Measurements from ENCODE around the gene LRRC27. TPM values are rescaled to one million over a fixed set of nuclear protein-coding genes. Genes with fewer than 3 reads are reported as not detected.
"Not testable (repeated sequence)": the region's sequence is repeated elsewhere in the genome, so short reads cannot be mapped to it uniquely, and the experiment has no call there.

The LRRC27 gene
- total RNA-seq, 1 donor from 2014 or later = 10.9 TPM

- DNase-seq = no peak
Measured at GRCh38 chr10:132301371-132302330, 30.3 kb upstream of the LRRC27 start.

GRCh38 chr10:132302421-132303310 lies 29.3 kb upstream of the LRRC27 start:
- no peak for DNase-seq

- no peak for DNase-seq
Measured at GRCh38 chr10:132303361-132304115, 28.5 kb upstream of the LRRC27 start.

GRCh38 chr10:132304756-132305509 lies 27.1 kb upstream of the LRRC27 start:
- DNase-seq = no peak

- DNase-seq = no peak
Measured at GRCh38 chr10:132305654-132306342, 26.2 kb upstream of the LRRC27 start.

- DNase-seq = no peak
Measured at GRCh38 chr10:132306343-132306685, 25.7 kb upstream of the LRRC27 start.

- DNase-seq = peak; percentile 35
Measured at GRCh38 chr10:132306864-132307751, 24.9 kb upstream of the LRRC27 start.

GRCh38 chr10:132307823-132308586 lies 24.0 kb upstream of the LRRC27 start, which contains the start of gene STK32C:
STK32C (minus strand) TSS chr10:132307950; CDS start chr10:132307833, 117 bp downstream.
- peak; percentile 90 for DNase-seq

GRCh38 chr10:132308587-132309470 lies 23.2 kb upstream of the LRRC27 start:
- DNase-seq = no peak

- DNase-seq = no peak
Measured at GRCh38 chr10:132309471-132309865, 22.5 kb upstream of the LRRC27 start.

GRCh38 chr10:132309879-132310591 lies 22.0 kb upstream of the LRRC27 start:
- no peak for DNase-seq

GRCh38 chr10:132310701-132311337 lies 21.2 kb upstream of the LRRC27 start:
- no peak for DNase-seq

- DNase-seq = no peak
Measured at GRCh38 chr10:132311338-132311939, 20.6 kb upstream of the LRRC27 start.

- DNase-seq = no peak
Measured at GRCh38 chr10:132313305-132313704, 18.7 kb upstream of the LRRC27 start.

- DNase-seq = no peak
Measured at GRCh38 chr10:132313865-132314264, 18.1 kb upstream of the LRRC27 start.

- no peak for DNase-seq
Measured at GRCh38 chr10:132314336-132314735, 17.7 kb upstream of the LRRC27 start.

- not testable (repeated sequence) for DNase-seq
Measured at GRCh38 chr10:132314881-132315280, 17.1 kb upstream of the LRRC27 start.
